DMS 273 treated with DMSO at 0.1 percent for 48 hours (cell line): ENCODE measurements around the gene GARIN5B.

ENCODE experiments used
- DNase-seq: peaks from one replicate; lab custom pipeline; 2025; lab: John Stamatoyannopoulos, UW

GARIN5B gene

DNA sequence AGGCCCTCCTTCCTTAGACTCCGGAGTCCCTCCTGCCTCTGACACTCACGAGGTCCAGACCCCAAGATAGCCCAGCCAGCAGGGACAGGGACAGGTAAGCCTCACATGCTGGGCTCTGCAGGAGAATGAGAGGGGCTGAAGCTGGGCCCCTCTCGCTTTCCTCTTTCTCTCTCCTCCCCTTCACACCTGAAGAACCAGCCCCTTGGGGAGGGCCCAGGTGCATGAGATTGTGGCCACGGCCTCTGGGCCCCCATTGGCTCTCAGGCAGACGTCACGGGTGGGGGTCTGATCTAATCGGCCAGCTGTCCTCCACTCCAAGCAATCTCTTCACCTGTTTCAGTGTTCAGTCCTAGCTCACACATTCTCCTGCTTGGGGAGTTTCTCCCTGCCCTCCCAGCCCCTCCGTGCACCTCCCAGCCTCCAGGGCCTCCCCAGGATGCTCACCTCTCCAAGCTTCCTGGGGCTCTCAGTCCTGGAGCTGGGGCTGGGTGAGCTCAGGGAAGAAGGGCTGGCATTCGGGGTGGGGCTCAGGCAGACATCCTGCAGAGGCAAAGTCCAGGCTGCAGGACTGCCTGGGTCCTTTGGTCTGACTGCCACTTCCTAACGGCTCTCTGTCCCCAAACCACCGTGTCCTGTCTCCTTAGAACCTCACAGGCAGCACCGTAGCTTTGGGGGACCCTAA, 40.7 kb downstream of the GARIN5B start:
- DNase-seq, result no peak

DNA sequence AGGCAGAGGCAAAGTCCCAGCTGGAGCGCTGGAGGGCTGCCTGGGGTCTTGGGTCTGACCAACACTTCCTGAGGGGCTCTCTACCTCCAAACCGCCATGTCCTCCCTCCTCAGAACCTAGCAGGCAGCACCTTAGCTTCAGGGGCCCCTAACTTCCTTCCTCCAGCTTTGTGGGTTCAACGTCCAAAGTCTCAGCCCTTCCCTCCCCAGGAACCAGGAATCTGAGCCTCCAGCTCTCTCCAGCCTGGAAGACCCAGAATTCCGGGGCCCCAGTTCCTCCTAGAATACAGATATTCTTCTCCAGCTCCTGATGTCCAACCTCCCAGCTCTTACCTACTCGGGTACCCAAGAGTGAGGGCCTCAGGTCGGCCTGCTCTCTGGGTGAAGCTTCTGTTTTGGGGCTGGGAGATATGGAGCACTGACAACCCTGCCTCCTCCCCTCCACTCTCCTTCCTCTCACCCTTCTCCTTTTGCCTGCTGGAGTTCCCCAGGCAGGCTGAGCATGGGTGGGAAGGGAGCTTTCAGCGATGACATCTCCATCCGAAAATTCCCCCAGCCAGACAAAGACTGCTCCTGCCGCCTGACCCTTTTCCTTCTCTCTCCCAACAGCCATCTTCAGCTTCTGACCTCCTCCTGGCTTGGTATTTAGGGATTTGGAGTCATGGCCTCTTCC, 41.5 kb downstream of the GARIN5B start:
- DNase-seq, result no peak

DNA sequence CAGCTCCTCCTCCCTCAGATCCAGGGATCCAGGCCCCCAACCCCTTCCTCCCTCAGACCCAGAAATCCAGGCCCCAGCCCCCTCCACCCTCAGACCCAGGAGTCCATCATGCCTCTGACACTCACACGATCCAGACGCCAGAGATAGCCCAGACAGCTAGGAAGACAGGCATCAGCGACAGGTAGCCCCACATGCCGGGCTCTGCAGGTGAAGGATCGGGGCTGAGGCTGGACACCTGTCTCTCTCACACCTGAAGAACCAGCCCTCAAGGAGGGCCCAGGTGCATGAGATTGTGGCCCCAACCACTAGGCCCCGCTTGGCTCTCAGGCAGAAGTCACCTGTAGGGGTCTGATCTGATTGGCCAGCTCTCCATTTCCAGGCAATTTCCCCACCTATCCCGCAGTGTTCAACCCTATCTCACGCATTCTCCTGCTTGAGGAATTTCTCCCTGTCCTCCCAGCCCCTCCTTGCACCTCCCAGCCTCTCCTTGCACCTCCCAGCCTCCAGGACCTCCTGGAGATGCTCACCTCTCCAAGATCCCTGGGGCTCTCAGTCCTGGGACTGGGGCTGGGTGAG, 42.1 kb downstream of the GARIN5B start:
- DNase-seq, result no peak

DNA sequence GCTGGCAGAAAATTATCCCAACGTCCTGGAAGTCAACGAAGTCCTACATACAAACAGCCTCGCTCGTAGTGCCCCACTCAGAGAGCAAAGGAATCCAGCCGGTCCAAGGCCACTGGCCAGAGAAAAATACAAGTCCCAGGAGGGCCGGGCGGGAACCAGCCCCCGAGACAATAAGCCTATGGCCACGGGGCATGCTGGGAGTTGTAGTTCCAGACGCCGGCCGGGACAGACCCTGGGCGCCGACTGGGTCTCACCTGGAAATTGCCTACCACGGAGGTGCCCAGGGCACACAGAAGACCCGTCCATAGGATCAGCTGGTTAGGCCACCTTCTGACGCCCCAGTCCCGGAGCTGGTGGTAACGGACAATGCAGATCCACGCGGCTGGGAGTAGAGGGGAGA, 43.3 kb downstream of the GARIN5B start:
- DNase-seq, result no peak

DNA sequence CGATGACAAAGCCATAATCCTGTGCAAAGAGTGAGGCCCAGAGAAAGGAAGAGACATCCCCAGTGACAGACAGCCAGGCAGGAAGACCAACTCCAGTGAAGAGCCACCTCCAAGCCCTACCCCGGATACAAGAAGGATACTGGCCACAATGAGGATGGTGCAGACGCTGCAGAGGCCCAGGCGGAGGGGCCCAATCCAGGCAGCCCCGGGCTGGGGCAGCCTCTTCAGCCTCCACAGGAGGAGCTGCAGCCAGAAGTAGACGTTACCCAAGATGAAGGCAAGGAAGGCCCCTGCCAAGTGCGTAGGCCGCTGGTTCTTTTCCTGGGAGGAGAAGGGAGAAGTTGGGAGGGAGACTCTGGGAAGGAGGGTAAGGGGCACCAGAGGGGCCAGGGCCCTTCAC, 46.4 kb downstream of the GARIN5B start:
- DNase-seq, result no peak

DNA sequence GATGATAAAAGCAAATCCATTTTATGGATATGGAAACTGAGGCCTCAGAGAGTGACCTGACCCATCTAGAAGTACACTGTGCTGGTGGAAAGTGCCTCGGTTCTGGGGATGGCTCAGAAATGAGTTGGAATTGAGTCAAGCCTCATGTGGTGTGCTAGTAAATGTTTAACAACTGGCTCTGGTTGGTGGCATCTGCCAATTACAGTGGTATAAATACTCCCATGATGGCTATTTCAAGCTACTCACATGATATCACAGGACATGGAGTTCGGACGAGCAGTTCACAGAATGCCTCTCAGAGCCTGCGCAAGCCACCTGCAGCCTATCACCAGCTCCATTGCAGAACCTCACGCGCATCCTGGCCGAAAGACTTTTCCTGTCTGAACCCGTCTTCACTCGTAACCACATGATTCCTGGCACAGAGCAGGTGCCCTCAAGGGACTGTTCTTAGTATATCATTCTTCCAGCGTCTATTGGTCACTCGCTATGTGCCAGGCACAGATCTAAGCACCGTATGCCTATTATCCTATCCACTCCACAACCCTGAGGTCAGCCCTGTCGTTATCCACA, 47.0 kb downstream of the GARIN5B start:
- no peak for DNase-seq

DNA sequence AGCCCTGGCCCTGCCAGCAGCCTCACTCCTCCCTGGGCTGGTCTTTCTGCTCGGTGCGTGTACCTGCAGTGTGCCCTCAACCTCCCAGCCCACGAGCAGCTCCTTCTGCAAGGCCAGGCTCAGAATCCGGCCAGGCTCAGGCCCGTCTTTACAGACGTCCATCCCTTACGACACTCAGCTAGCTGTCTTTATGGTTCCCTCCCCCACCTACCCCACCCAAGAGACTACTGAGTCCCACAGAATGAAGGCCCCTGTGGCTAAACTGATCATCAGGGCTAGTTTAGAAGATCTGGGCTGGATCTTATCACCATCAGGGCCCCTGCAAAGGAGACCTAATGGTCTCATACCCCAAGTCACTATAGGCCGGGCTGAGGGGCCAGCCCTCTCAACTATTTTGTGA, 48.7 kb downstream of the GARIN5B start:
- no peak for DNase-seq

DNA sequence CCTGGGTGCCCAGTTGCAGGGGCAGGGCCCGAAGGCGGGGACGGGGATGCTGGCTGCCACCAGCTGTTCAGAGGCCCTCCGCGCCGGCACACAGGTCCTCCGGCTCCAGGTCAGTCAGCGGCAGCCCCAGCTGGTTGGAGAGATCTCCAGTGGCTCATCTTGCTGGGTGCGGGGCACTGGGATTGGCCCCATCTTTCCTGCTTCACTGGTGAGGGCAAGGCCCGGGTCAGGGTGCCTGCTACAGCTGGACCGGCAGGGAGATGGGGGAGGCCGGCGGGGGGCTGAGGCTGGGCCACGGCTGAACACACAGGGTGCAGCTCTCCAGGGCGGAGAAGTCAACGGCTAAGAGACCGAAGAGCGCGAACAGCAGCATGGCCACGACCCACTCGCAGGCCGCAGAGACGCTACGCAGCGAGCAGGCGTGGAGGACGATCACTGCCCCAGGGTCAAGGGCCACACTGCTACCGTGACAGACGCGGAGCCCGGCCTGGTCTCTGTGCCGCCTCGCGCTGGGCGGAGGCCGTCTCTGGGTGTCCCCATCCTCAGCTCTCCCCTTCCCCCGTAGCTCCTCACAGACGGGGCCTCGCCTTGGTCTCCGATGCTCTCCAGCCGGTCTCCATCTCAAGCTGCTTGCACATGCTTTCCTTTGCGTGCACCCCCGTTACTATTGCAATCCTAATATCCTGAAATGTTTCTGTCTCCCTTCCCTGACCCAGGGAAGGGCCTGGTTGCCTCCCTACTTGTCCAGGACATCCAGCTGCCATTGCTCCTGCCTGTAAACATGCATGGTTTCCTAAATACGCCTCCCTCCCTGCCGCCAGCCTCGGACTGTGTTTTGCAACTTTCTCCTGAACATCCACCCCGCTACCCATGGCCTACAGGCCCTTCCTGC, 50.2 kb downstream of the GARIN5B start:
- no peak for DNase-seq

DNA sequence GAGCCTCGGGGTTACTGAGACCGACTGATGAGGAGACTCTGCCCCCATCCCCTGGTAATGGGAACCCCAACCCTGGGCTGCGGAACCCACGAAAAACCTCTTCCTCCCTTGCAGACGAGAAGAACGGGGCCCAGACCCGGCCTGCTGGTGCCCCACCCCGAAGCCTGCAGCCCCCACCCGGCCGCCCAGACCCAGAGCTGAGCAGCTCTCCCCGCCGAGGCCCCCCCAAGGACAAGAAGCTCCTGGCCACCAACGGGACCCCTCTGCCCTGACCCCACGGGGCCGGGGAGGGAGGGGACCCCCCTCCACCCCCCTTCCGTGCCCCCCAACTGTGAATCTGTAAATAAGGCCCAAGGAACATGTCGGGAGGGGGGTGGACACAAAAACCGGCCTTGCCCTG, 51.3 kb downstream of the GARIN5B start:
- DNase-seq, result no peak

DNA sequence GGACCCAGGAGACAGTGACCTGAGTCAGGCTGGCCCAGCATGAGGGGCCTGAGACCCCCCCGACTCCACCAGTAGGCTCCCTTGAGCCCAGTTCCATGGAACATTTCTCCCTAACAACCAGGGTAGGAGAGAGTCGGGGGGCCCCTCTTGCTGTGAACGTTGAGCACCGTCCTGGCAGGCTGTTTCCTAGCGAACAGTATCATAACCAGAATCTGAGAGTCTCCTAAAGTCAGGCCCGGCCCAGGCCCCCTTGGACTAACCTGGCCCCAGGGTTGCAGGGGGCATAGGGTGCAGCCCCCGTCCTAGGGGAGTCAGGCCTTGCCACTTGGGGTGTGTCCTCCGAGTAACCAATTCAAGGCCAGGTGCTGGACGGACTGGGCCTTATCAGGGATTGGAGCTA, 51.7 kb downstream of the GARIN5B start:
- no peak for DNase-seq

DNA sequence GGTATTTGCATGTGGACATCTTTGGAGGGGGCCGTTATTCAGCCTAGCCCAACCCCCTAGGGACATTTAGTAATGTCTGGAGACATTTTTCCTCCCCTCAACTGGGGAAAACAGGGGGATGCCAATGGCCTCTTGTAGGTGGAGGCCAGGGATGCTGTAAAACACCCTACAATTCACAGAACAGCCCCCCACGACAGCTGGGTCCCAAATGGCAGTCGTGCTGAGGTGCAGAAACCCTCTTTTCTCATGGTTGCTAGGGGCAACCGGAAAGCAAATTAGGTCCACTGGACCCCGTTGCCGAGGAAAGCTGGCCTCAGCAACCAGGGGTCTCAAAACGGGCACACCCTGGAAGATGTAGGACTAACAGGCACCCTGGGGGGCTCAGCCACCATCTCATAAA, 52.6 kb downstream of the GARIN5B start:
- DNase-seq, result no peak

DNA sequence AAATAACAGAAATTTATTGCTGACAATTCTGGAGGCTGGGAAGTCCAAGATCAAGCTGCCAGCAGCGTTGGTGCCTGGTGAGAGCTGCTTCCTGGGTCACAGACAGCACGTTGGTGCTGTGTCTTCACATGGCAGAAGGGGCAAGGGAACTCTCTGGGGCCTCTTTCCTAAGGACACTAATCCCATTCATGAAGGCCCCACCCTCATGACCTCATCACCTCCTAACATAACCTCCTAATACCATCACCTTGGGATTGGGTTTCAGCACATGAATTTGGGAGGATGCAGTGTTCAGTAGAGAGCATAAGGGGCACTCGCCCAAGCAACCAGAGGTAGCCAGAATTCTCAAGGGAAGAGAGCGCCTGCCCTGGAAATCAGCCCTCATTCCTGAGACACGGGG, 53.6 kb downstream of the GARIN5B start:
- DNase-seq, result no peak

DNA sequence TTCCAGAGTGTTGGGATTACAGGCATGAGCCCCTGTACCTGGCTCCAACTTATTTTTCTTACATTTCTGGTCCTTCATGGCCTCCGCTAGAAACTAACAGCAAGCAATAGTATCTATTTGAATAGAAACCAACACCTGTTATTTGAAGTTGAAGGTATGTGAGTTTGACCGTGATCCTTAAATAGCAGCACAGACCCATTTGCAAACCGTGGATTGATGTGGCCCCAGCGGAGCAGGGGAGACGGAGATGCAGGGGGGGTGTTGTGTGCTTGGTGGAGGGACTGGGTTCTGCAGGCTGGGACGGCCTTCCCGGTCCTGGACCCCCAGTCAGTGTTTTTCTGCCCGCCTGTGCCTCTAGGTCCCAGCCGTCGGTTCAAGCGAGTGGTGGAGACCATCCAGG, 54.8 kb downstream of the GARIN5B start:
- no peak for DNase-seq

DNA sequence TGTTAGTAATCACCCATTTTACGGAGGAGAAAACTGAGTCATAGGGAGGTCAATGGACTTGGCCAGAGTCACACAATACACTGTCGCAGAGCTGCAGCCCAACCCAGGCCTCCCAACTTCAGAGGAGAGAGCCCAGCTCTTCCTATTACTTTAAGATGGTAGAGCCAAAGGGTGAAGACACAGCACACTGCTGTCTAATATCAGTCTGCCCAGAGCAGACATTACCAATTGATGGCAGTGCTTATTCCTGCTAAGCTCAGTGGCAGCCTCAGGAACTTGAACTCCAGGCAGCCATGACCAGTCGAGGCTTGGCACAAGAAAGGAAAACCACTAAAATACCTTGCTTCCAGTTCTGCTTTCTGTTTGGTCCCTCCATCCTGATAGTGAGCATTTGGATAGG, 56.3 kb downstream of the GARIN5B start:
- no peak for DNase-seq

DNA sequence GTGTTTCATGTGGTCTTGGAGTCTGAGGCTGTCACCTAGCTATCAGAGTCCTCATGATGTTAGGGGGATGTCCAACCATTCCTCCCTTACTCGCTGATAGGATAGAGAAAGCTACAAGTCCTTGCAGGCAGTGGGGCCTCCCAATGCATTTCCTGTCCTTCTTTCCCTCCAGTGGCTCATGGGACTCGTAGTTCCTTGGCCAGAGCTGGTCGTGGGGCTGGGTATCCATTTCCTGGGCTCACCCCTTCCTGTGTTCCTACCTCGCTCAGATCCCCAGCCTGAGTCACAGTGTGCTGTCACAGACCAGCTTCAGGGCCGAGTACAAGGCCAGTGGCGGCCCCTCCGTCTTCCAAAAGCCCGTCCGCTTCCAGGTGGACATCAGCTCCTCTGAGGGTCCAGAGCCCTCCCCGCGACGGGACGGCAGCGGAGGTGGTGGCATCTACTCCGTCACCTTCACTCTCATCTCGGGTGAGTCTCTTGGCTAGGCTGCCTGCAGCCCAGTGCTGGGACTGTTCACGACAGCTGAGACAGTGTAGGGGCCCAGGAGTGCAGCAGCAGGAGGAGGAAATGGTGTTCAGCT, 57.0 kb downstream of the GARIN5B start:
- no peak for DNase-seq

DNA sequence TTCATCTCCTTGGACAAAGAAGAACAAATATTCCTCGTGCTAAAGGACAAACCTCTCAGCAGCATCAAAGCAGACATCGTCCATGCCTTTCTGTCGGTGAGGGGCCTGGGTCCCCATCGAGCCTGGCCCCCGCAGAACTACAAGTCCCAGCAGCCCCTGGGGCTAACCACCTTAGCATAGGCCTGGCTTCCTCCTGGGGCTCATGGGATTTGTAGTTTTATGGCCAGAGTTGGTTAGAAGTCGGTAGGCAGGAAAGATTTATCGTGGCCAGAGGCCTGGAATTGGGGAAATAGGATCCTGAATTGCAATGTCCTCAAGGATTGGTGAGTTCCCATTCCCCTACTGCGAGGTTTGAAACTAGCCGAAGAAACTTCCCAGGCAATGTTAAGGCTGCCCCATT, 57.6 kb downstream of the GARIN5B start:
- no peak for DNase-seq

DNA sequence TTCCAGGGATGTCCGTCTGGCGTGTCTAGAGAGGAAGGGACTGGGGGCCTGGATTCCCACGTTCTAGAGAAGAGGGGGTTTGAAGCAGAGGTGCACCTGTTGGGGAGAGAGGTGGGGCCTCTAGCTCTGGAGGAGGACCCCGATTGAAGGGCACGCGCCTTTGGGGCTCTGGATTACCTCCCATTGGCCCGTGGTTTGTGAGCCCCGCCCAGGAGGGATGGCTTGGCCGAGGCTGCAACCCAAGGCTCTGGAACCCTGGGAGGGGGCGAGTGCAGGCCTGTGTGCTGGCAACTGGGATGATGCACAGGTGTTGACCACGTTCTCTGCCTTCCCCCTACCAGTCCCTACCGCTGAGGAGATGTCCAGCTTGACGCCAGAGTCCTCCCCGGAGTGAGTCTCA, 58.1 kb downstream of the GARIN5B start:
- no peak for DNase-seq
